HepG2 (cell line): ENCODE measurements around the gene LAMTOR3. TPM values are rescaled to one million over a fixed set of nuclear protein-coding genes. Genes with fewer than 3 reads are reported as not detected.
A peak's percentile ranks its signal among the peaks of the same experiment; 100 is the strongest.

Experiments
- CREM ChIP-seq, 2 experiments: sonication (generic) in 1 of 2; formaldehyde crosslinking in 1 of 2; IDR thresholded peaks; 2 replicates each; pipeline versions ENCODE4 v1.4.0 to v1.6.1; 2016 to 2020; ENCODE audit warnings: antibody characterized with exemption in 1 of 2, mild to moderate bottlenecking in 1 of 2, missing genetic modification reagents in 1 of 2
- EHMT2 ChIP-seq: fragments of 200-600 bp; sonication (generic); IDR thresholded peaks from 2 replicates; pipeline ENCODE4 v1.7.0; 2017; ENCODE audit warnings: antibody characterized with exemption, low read depth, low read length, borderline replicate concordance
- ETV5 ChIP-seq: IDR thresholded peaks from 2 replicates; pipeline ENCODE4 v1.6.1; 2018; ENCODE audit warnings: missing biosample characterization, missing genetic modification reagents, inconsistent platforms, borderline replicate concordance
- FOXK1 ChIP-seq: sonication (generic); formaldehyde crosslinking; IDR thresholded peaks from 2 replicates; pipeline ENCODE4 v1.4.0; 2020; ENCODE audit warnings: low read depth, missing genetic modification reagents, borderline replicate concordance
- HDAC2 ChIP-seq: sonication (generic); formaldehyde crosslinking; IDR thresholded peaks from 2 replicates; pipeline ENCODE4 v1.4.0; 2020; ENCODE audit warnings: missing genetic modification reagents
- JUND ChIP-seq: sonication (generic); formaldehyde crosslinking; IDR thresholded peaks from 2 replicates; pipeline ENCODE4 v1.8.0; 2022; ENCODE audit warnings: mild to moderate bottlenecking, missing genetic modification reagents
- MEF2D ChIP-seq: sonication (generic); formaldehyde crosslinking; IDR thresholded peaks from 2 replicates; pipeline ENCODE4 v1.5.1; 2020; ENCODE audit warnings: mild to moderate bottlenecking, missing genetic modification reagents
- MTA3 ChIP-seq: sonication (generic); formaldehyde crosslinking; IDR thresholded peaks from 2 replicates; pipeline ENCODE4 v1.4.0; 2020; ENCODE audit warnings: missing genetic modification reagents
- NKX3-1 ChIP-seq: sonication (generic); formaldehyde crosslinking; IDR thresholded peaks from 2 replicates; pipeline ENCODE4 v1.5.0; 2020; ENCODE audit warnings: missing genetic modification reagents
- PPARG ChIP-seq: conservative IDR thresholded peaks from 2 replicates; pipeline ENCODE4 v1.6.1; 2016; ENCODE audit warnings: missing biosample characterization, missing genetic modification reagents
- SNAPC2 ChIP-seq: sonication (generic); formaldehyde crosslinking; IDR thresholded peaks from 2 replicates; pipeline ENCODE4 v1.8.1; 2022; ENCODE audit warnings: mild to moderate bottlenecking, missing genetic modification reagents
- TEAD2 ChIP-seq: sonication (generic); formaldehyde crosslinking; IDR thresholded peaks from 2 replicates; pipeline ENCODE4 v1.9.0; 2021; ENCODE audit warnings: missing genetic modification reagents
- ZBTB42 ChIP-seq: sonication (generic); formaldehyde crosslinking; IDR thresholded peaks from 2 replicates; pipeline ENCODE4 v1.5.0; 2020; ENCODE audit warnings: mild to moderate bottlenecking, missing genetic modification reagents
- ZNF160 ChIP-seq: sonication (generic); formaldehyde crosslinking; IDR thresholded peaks from 2 replicates; pipeline ENCODE4 v1.8.0; 2022; ENCODE audit warnings: mild to moderate bottlenecking, inconsistent platforms, missing genetic modification reagents
- ZNF468 ChIP-seq: sonication (generic); formaldehyde crosslinking; IDR thresholded peaks from 2 replicates; pipeline ENCODE4 v1.8.0; 2022; ENCODE audit warnings: mild to moderate bottlenecking, moderate library complexity, missing genetic modification reagents
- ZNF605 ChIP-seq: sonication (generic); formaldehyde crosslinking; IDR thresholded peaks from 2 replicates; pipeline ENCODE4 v1.8.0; 2022; ENCODE audit warnings: mild to moderate bottlenecking, missing genetic modification reagents
- polyA plus RNA-seq, 8 experiments: library from polyadenylated mRNA; depleted of rRNA in 3 of 8; stranded (reverse) in 7 of 8; unstranded in 1 of 8; fragments of >200 nt; fragmentation: Illumina TruSeq in 4 of 8; extraction: Trizol in 4 of 8; gene quantifications; 2 replicates each; pipeline versions ENCODE4 v1.2.1 to v1.2.3, GENCODE V29; 2011 to 2016; ENCODE audit warnings: low read depth in 4 of 8, missing spikeins in 1 of 8, mixed read lengths in 1 of 8; ENCODE audit not compliant: insufficient read depth in 1 of 8
- total RNA-seq, 5 experiments: library from RNA; depleted of rRNA; stranded (reverse); fragments of >200 nt; fragmentation: Illumina TruSeq; extraction: Trizol; gene quantifications; 2 replicates each; pipeline ENCODE4 v1.2.3, GENCODE V29; 2016; ENCODE audit warnings: low read depth in 1 of 5
- TF ChIP-seq, protein P1 (sequence below): sonication (generic); formaldehyde crosslinking; IDR thresholded peaks from 2 replicates; pipeline ENCODE4 v1.8.0; 2022; ENCODE audit warnings: missing genetic modification reagents, mild to moderate bottlenecking, moderate library complexity, borderline replicate concordance
- TF ChIP-seq, protein P2 (sequence below): sonication (generic); formaldehyde crosslinking; IDR thresholded peaks from 2 replicates; pipeline ENCODE4 v1.4.0; 2020; ENCODE audit warnings: missing genetic modification reagents, borderline replicate concordance
- TF ChIP-seq, protein P3 (sequence below): sonication (generic); formaldehyde crosslinking; IDR thresholded peaks from 2 replicates; pipeline ENCODE4 v1.4.0; 2020; ENCODE audit warnings: low read depth, mild to moderate bottlenecking, missing genetic modification reagents
- TF ChIP-seq, protein P4 (sequence below): sonication (generic); formaldehyde crosslinking; IDR thresholded peaks from 2 replicates; pipeline ENCODE4 v1.5.0; 2020; ENCODE audit warnings: mild to moderate bottlenecking, missing genetic modification reagents
- TF ChIP-seq, protein P5 (sequence below): sonication (generic); formaldehyde crosslinking; IDR thresholded peaks from 2 replicates; pipeline ENCODE4 v1.8.0; 2022; ENCODE audit warnings: missing genetic modification reagents, low read depth, mild to moderate bottlenecking, borderline replicate concordance

Gene LAMTOR3
- total and polyA plus RNA-seq, 2 of the 13 experiments (the other 11 are each of a cell fraction or from before 2014, with no cell fraction given): 47.6 to 49.1 TPM

DNA sequence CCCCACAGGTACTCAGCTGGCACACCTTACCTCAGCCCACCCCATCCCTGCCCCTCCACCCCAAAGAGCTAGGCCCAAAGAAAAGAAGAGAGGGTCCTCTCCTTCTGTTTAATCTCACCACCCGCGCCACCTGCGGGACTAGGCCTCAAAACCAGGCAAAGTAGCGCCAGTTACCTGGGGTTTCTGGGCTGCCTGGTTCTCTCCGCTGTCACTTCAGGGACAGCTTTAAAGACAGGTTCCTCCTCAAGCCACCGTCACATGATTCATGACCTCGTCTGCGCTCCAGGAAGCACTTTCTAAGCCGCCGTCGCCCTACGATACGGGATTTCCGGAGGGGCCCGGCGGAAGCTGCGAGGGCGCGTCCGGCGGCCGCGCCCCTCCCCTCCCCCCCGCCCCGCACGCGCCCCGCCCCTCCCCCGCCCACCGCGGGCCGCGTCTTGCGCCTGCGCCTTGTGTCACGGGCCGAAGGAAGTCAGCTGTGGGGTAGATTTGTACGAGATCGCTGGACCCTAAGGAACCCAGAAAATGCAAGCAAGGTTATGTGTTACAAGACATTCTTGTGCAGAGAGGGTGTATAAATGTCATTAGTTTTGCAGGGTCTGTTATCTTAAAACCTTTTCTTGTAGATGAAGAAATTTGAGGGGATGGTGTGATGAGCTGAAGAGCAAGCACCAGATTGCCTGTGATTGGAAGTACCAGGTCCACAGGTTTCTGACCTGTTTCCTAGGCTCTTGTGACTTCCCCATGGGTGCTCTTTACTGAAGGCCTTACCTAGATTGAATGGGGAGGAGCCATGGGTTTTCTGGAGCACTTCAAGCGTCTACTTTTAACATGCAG, at the start of gene LAMTOR3 (continued):
- peak; percentile 44; the same call in 1 of the 2 replicates for TF ChIP-seq FOXK1 (CRISPR knock-in tag)
- no peak for TF ChIP-seq NKX3-1 (CRISPR knock-in tag)
- TF ChIP-seq, protein P1, sequence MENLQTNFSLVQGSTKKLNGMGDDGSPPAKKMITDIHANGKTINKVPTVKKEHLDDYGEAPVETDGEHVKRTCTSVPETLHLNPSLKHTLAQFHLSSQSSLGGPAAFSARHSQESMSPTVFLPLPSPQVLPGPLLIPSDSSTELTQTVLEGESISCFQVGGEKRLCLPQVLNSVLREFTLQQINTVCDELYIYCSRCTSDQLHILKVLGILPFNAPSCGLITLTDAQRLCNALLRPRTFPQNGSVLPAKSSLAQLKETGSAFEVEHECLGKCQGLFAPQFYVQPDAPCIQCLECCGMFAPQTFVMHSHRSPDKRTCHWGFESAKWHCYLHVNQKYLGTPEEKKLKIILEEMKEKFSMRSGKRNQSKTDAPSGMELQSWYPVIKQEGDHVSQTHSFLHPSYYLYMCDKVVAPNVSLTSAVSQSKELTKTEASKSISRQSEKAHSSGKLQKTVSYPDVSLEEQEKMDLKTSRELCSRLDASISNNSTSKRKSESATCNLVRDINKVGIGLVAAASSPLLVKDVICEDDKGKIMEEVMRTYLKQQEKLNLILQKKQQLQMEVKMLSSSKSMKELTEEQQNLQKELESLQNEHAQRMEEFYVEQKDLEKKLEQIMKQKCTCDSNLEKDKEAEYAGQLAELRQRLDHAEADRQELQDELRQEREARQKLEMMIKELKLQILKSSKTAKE (CRISPR knock-in tag): no peak
- TF ChIP-seq MTA3 (CRISPR knock-in tag): no peak
- TF ChIP-seq, protein P2, sequence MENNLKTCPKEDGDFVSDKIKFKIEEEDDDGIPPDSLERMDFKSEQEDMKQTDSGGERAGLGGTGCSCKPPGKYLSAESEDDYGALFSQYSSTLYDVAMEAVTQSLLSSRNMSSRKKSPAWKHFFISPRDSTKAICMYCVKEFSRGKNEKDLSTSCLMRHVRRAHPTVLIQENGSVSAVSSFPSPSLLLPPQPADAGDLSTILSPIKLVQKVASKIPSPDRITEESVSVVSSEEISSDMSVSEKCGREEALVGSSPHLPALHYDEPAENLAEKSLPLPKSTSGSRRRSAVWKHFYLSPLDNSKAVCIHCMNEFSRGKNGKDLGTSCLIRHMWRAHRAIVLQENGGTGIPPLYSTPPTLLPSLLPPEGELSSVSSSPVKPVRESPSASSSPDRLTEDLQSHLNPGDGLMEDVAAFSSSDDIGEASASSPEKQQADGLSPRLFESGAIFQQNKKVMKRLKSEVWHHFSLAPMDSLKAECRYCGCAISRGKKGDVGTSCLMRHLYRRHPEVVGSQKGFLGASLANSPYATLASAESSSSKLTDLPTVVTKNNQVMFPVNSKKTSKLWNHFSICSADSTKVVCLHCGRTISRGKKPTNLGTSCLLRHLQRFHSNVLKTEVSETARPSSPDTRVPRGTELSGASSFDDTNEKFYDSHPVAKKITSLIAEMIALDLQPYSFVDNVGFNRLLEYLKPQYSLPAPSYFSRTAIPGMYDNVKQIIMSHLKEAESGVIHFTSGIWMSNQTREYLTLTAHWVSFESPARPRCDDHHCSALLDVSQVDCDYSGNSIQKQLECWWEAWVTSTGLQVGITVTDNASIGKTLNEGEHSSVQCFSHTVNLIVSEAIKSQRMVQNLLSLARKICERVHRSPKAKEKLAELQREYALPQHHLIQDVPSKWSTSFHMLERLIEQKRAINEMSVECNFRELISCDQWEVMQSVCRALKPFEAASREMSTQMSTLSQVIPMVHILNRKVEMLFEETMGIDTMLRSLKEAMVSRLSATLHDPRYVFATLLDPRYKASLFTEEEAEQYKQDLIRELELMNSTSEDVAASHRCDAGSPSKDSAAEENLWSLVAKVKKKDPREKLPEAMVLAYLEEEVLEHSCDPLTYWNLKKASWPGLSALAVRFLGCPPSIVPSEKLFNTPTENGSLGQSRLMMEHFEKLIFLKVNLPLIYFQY: no peak
- no peak for TF ChIP-seq ZBTB42 (CRISPR knock-in tag)
- TF ChIP-seq CREM (IDR thresholded peaks at IDR 0.05): peak; percentile 84
- no peak for TF ChIP-seq CREM (CRISPR knock-in tag; IDR thresholded peaks at IDR 0.05)
- no peak for TF ChIP-seq ZNF160 (CRISPR knock-in tag)
- no peak for TF ChIP-seq ZNF468
- TF ChIP-seq MEF2D: no peak
- TF ChIP-seq EHMT2: no peak
- no peak for TF ChIP-seq PPARG (CRISPR knock-in tag)
- TF ChIP-seq ETV5 (CRISPR knock-in tag): peak; percentile 69
- TF ChIP-seq JUND (CRISPR knock-in tag): no peak
- no peak for TF ChIP-seq TEAD2
- no peak for TF ChIP-seq SNAPC2 (CRISPR knock-in tag)
- TF ChIP-seq, protein P3, sequence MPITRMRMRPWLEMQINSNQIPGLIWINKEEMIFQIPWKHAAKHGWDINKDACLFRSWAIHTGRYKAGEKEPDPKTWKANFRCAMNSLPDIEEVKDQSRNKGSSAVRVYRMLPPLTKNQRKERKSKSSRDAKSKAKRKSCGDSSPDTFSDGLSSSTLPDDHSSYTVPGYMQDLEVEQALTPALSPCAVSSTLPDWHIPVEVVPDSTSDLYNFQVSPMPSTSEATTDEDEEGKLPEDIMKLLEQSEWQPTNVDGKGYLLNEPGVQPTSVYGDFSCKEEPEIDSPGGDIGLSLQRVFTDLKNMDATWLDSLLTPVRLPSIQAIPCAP (CRISPR knock-in tag): no peak
- peak; percentile 54; the same call in 1 of the 2 replicates for TF ChIP-seq HDAC2 (CRISPR knock-in tag)
- TF ChIP-seq ZNF605 (CRISPR knock-in tag): peak; percentile 56; the same call in 1 of the 2 replicates
- TF ChIP-seq, protein P4, sequence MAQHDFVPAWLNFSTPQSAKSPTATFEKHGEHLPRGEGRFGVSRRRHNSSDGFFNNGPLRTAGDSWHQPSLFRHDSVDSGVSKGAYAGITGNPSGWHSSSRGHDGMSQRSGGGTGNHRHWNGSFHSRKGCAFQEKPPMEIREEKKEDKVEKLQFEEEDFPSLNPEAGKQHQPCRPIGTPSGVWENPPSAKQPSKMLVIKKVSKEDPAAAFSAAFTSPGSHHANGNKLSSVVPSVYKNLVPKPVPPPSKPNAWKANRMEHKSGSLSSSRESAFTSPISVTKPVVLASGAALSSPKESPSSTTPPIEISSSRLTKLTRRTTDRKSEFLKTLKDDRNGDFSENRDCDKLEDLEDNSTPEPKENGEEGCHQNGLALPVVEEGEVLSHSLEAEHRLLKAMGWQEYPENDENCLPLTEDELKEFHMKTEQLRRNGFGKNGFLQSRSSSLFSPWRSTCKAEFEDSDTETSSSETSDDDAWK: no peak
- TF ChIP-seq, protein P5, sequence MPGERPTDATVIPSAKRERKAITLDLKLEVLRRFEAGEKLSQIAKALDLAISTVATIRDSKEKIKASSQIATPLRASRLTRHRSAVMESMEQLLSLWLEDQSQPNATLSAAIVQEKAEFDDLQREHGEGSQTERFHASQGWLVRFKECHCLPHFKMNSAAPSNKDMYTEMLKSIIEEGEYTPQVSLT (CRISPR knock-in tag): no peak
